Esophagus muscularis mucosa (tissue), 4 donors: ENCODE data around the gene IRAK2. TPM values are rescaled to one million over a fixed set of nuclear protein-coding genes. Genes with fewer than 3 reads are reported as not detected.

Experiments used
- DNase-seq: peaks from one replicate; pipeline ENCODE4 v3.0.0-alpha.2; 2017; ENCODE audit errors: extremely low spot score
- H3K27ac ChIP-seq, 4 donors: fragments of 200-600 bp; sonication (generic); replicated peaks in 1 of 4; 1 replicate in 3 of 4; 2 replicates in 1 of 4; pipeline ENCODE4 v1.5.1; 2016 to 2019; ENCODE audit warnings: mild to moderate bottlenecking in 1 of 4
- H3K27me3 ChIP-seq, 4 donors: fragments of 200-600 bp; sonication (generic); one replicate each; pipeline versions ENCODE4 v1.5.1 to v1.6.0; 2016 to 2019
- H3K36me3 ChIP-seq, 4 donors: fragments of 200-600 bp; sonication (generic); one replicate each; pipeline ENCODE4 v1.5.1; 2016 to 2019
- H3K4me1 ChIP-seq, 4 donors: fragments of 200-600 bp; sonication (generic); one replicate each; pipeline ENCODE4 v1.5.1; 2016 to 2019
- H3K4me3 ChIP-seq, 4 donors: fragments of 200-600 bp; sonication (generic); 1 replicate in 2 of 4; 2 replicates in 2 of 4; pipeline ENCODE4 v1.5.1; 2016 to 2019; ENCODE audit warnings: mild to moderate bottlenecking in 4 of 4, moderate library complexity in 1 of 4
- H3K9me3 ChIP-seq, 4 donors: fragments of 200-600 bp; sonication (generic); 1 replicate in 3 of 4; 2 replicates in 1 of 4; pipeline ENCODE4 v1.5.1; 2016 to 2019
- CTCF ChIP-seq, 3 experiments: fragments of 200-600 bp in 2 of 3; fragments of 450-650 bp in 1 of 3; sonication (generic) in 2 of 3; IDR thresholded peaks; one replicate each; pipeline ENCODE4 v1.5.1; 2017 to 2019; ENCODE audit warnings: antibody characterized with exemption in 3 of 3, mild to moderate bottlenecking in 2 of 3, moderate library complexity in 1 of 3
- EP300 ChIP-seq: sonication (generic); formaldehyde crosslinking; IDR thresholded peaks from one replicate; pipeline ENCODE4 v1.6.1; 2017; ENCODE audit warnings: antibody characterized with exemption
- POLR2A ChIP-seq: fragments of 450-650 bp; IDR thresholded peaks from one replicate; pipeline ENCODE4 v1.6.1; 2017; ENCODE audit warnings: antibody characterized with exemption, moderate library complexity, mild to moderate bottlenecking, low read depth
- POLR2AphosphoS5 ChIP-seq, 2 donors: sonication (generic); formaldehyde crosslinking; IDR thresholded peaks; one replicate each; pipeline ENCODE4 v1.6.1; 2017; ENCODE audit warnings: antibody characterized with exemption in 2 of 2
- WGBS: methylation state at CpG from one replicate; pipeline ENCODE4 v1.1.5; 2018; 5-methylcytosine and 5-hydroxymethylcytosine counted together
- intact Hi-C: fragments of 100-400 bp; cut with DNase I; formaldehyde crosslinking; loops from one replicate; pipeline ENCODE4 v1.15.1; 2023
- total RNA-seq, 4 donors: library from RNA; depleted of rRNA; stranded (reverse); fragments of >200 nt; gene quantifications; one replicate each; pipeline versions ENCODE4 v1.1.0 to v1.2.1, GENCODE V29; 2016

The IRAK2 gene
- total RNA-seq, 4 donors from 2014 or later, result 2.5 to 3.2 (median 2.8) TPM

DNA sequence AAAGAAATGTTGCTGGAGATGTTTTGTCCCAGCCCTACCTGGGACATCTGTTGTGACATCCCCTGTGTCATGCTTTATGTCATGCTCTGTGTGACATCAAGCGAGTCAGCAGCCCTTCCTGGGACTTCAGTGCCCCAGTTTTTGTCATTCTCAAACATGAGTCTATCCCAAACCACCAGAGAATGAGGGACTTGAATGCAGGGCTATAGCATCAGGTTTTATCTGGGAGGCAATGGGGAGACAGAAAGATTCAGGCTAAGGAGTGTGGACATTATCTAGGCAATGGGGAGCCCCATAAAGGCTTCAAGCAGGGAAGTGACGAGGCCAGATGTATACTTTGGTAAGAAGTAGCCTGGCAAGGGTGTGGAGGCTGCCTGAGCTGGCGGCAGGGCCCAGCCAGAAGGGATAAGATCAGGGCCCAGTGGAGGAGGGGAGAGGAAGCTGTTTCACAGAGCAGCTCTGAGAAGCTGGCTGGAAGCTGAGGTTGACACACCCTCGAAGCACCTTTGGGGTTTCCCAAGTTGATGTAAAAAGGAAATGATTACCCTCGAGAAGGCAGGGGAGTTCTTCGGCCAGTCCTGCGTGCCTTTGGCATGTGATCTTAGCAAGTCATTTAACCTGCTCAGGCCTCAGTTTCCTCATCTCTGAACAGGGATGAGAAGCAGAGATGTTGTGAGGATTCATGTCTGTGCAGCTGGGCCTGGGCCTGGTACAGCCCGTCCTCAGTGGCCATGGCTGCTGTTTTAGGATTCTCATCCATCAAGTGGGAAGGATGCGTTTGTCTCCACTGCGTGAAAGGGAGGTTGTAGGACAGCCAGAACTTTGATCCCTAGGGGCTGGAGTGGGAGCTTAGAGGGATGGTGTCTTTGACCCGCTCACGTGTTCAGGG is 34.3 kb downstream of the IRAK2 start:
- WGBS, result 59% methylated on average over 12 of the region's 12 CpGs
- Histone ChIP-seq H3K27ac (peak overlapping the region in 1 of 4 donors; percentile 40), H3K4me3 (no peak overlapping the region), H3K9me3 (no peaks in the 10 kb centered on the region), H3K27me3 (no peaks in the 10 kb centered on the region), H3K4me1 (peaks cover 30 to 39% (median 36%) of the 10 kb centered on the region in 4 donors), H3K36me3 (peaks cover 0 to 15% (median 3%) of the 10 kb centered on the region in 4 donors)
- DNase-seq, result no peak
- intact Hi-C loops, result no loop called here
- no peak for TF ChIP-seq CTCF (IDR thresholded peaks at IDR 0.05)
- TF ChIP-seq POLR2AphosphoS5 (IDR thresholded peaks at IDR 0.05), result peak in 1 of 2 donors; percentile 24
- TF ChIP-seq POLR2A, result no peak
- TF ChIP-seq EP300, result no peak

- peak overlapping the region; percentile 1 to 65 (median 56) for H3K27ac ChIP-seq
- no peaks in the 10 kb centered on the region for H3K27me3 ChIP-seq
- H3K36me3 ChIP-seq, result peaks cover 0 to 22% (median 6%) of the 10 kb centered on the region in 4 donors
Observed at GRCh38 chr3:10204921-10205320, 40.2 kb downstream of the IRAK2 start.

GRCh38 chr3:10205451-10206165 is 40.9 kb downstream of the IRAK2 start:
- Histone ChIP-seq H3K36me3 (peaks cover 0 to 21% (median 7%) of the 10 kb centered on the region in 4 donors), H3K27me3 (no peaks in the 10 kb centered on the region), H3K4me3 (no peak overlapping the region), H3K4me1 (peaks cover 0 to 26% (median 23%) of the 10 kb centered on the region in 4 donors), H3K9me3 (no peaks in the 10 kb centered on the region), H3K27ac (peak overlapping the region; percentile 1 to 65 (median 56))
- whole genome bisulfite sequencing, result 69% methylated on average over 7 of the region's 7 CpGs
- TF ChIP-seq POLR2AphosphoS5 (IDR thresholded peaks at IDR 0.05), result peak in 1 of 2 donors; percentile 58
- TF ChIP-seq EP300, result no peak
- intact Hi-C loops, result no loop called here
- DNase-seq, result no peak

More at GRCh38 chr3:10204921-10205320, 40.2 kb downstream of the IRAK2 start:
- no peak for DNase-seq
- TF ChIP-seq EP300 (no peak), POLR2A (no peak), CTCF (IDR thresholded peaks at IDR 0.05) (no peak), POLR2AphosphoS5 (IDR thresholded peaks at IDR 0.05) (no peak)
- no peak overlapping the region for H3K4me3 ChIP-seq
- intact Hi-C loops, result no loop called here
- no peaks in the 10 kb centered on the region for H3K9me3 ChIP-seq
- peaks cover 0 to 26% (median 23%) of the 10 kb centered on the region in 4 donors for H3K4me1 ChIP-seq
- WGBS, result 92% methylated on average over 2 of the region's 2 CpGs

GRCh38 chr3:10206166-10206511 is 41.4 kb downstream of the IRAK2 start:
- WGBS, result 100% methylated on average over 2 of the region's 5 CpGs
- intact Hi-C loops, result no loop called here

More at GRCh38 chr3:10206166-10206511, 41.4 kb downstream of the IRAK2 start:
- DNase-seq, result no peak
- Histone ChIP-seq H3K4me1 (peaks cover 0 to 26% (median 23%) of the 10 kb centered on the region in 4 donors), H3K27ac (peak overlapping the region in 2 of 4 donors; percentile 58 to 65), H3K4me3 (no peak overlapping the region), H3K36me3 (peaks cover 0 to 17% (median 9%) of the 10 kb centered on the region in 4 donors), H3K27me3 (no peaks in the 10 kb centered on the region), H3K9me3 (no peaks in the 10 kb centered on the region)
- TF ChIP-seq POLR2AphosphoS5 (IDR thresholded peaks at IDR 0.05) (no peak), CTCF (IDR thresholded peaks at IDR 0.05) (no peak), POLR2A (no peak), EP300 (no peak)
